Body of pancreas (tissue), 4 donors: ENCODE measurements around the gene PNPLA2.

Experiments used
- POLR2A ChIP-seq, 3 donors: fragments of 450-650 bp; IDR thresholded peaks; one replicate each; pipeline ENCODE4 v1.6.1; 2016; ENCODE audit warnings: antibody characterized with exemption in 3 of 3, mild to moderate bottlenecking in 2 of 3
- TF ChIP-seq, protein P1 (sequence below), 7 experiments: fragments of 450-650 bp in 4 of 7; fragments of 200-600 bp in 3 of 7; sonication (generic) in 3 of 7; IDR thresholded peaks; one replicate each; pipeline ENCODE4 v1.5.1; 2016 to 2019; ENCODE audit warnings: antibody characterized with exemption in 7 of 7

DNA sequence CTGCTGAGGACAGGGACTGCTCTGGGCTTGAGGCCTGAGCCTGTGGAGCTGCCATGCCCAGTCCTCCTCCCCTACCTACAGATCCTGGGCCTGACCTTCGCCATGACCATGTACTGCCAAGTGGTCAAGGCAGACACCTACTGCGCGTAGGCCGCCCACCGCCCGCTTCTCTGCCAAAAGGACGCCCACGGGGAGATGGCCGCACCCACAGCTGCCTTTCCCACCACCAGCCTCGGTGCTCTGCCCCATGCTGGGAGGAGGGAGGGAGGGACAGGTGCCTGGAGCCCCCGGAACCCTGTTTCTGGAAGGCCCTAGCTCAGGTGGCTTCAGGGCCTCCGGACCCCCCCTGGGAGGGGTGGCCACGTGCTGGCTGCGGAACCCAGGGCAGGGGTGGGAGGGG is 47.8 kb downstream of the PNPLA2 start:
- no peak for TF ChIP-seq POLR2A (IDR thresholded peaks at IDR 0.05)
- TF ChIP-seq, protein P1, sequence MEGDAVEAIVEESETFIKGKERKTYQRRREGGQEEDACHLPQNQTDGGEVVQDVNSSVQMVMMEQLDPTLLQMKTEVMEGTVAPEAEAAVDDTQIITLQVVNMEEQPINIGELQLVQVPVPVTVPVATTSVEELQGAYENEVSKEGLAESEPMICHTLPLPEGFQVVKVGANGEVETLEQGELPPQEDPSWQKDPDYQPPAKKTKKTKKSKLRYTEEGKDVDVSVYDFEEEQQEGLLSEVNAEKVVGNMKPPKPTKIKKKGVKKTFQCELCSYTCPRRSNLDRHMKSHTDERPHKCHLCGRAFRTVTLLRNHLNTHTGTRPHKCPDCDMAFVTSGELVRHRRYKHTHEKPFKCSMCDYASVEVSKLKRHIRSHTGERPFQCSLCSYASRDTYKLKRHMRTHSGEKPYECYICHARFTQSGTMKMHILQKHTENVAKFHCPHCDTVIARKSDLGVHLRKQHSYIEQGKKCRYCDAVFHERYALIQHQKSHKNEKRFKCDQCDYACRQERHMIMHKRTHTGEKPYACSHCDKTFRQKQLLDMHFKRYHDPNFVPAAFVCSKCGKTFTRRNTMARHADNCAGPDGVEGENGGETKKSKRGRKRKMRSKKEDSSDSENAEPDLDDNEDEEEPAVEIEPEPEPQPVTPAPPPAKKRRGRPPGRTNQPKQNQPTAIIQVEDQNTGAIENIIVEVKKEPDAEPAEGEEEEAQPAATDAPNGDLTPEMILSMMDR (IDR thresholded peaks at IDR 0.05) = no peak
